Testis (tissue), 2 donors: ENCODE results near the gene ITIH6.

Experiments used
- CTCF ChIP-seq, 3 experiments: fragments of 450-650 bp in 2 of 3; fragments of 200-600 bp in 1 of 3; sonication (generic) in 1 of 3; IDR thresholded peaks; one replicate each; pipeline ENCODE4 v1.5.1; 2016 to 2019; ENCODE audit warnings: antibody characterized with exemption in 3 of 3, mild to moderate bottlenecking in 2 of 3, moderate library complexity in 1 of 3
- POLR2A ChIP-seq: fragments of 450-650 bp; IDR thresholded peaks from one replicate; pipeline ENCODE4 v1.6.1; 2017; ENCODE audit warnings: antibody characterized with exemption, mild to moderate bottlenecking, moderate library complexity

- TF ChIP-seq CTCF (IDR thresholded peaks at IDR 0.05) (no peak), POLR2A (no peak)
These were observed 10.8 kb upstream of the ITIH6 start for GRCh38 chrX:54808605-54809483.
